AG04449 (cell line): ENCODE data around the gene EMP1.

ENCODE experiments used
- CTCF ChIA-PET: fragments of 350-600 bp; formaldehyde crosslinking; extraction: SDS; loops from one replicate; lab custom pipeline; 2021; ENCODE audit warnings: antibody characterized with exemption; lab: Yijun Ruan, JAX
- POLR2A ChIA-PET: fragments of 400-600, 350-600 bp; formaldehyde crosslinking; extraction: SDS; loops from one replicate; lab custom pipeline; 2020; ENCODE audit warnings: antibody characterized with exemption, inconsistent platforms; lab: Yijun Ruan, JAX
- DNase-seq: peaks from one replicate; pipeline ENCODE4 v3.0.0-alpha.2; 2010; ENCODE audit warnings: low read depth, low spot score
- H3K4me3 ChIP-seq: 2 replicates; pipeline ENCODE4 v1.5.1; 2011; ENCODE audit warnings: low read depth, mild to moderate bottlenecking, control low read depth, low read length
- CTCF ChIP-seq: IDR thresholded peaks from one replicate; pipeline ENCODE4 v1.5.1; 2011; ENCODE audit warnings: mild to moderate bottlenecking, moderate library complexity, low read length, control low read depth, inconsistent platforms; ENCODE audit not compliant: insufficient read depth; ENCODE audit errors: missing control alignments

EMP1 gene

DNA sequence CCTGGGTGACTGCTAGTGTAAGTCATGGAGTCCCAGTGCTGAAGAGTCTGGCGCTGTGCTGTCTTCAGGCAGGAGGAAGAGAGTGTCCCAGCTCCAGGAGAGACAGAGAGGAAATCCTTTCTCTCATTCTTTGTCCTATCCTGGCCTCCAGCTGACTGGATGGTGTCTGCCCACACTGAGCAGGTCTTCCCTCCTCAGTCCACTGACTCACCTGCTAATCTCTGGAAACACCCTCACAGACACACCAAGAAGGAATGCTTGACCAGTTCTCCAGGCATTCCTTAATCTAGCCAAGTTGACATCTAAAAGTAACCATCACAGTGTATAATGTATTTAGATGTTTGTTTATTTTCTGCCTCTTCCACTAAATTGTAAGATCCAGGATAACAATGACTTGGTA lies 53.9 kb downstream of the EMP1 start:
- no peak overlapping the region for H3K4me3 ChIP-seq
- DNase-seq = peak; percentile 19
- CTCF ChIA-PET = interaction anchor here (2.5 kb wide), 1 partner anchor 16 kb away, joined by 12 read pairs; no protein-coding TSS in a partner anchor
- POLR2A ChIA-PET = no interaction called here
- no peak for TF ChIP-seq CTCF

- no peak for DNase-seq
- CTCF ChIA-PET = no interaction called here
- no peak for TF ChIP-seq CTCF
- POLR2A ChIA-PET = no interaction called here
- H3K4me3 ChIP-seq = no peak overlapping the region
These were observed 55.0 kb downstream of the EMP1 start for GRCh38 chr12:13251521-13251920.

DNA sequence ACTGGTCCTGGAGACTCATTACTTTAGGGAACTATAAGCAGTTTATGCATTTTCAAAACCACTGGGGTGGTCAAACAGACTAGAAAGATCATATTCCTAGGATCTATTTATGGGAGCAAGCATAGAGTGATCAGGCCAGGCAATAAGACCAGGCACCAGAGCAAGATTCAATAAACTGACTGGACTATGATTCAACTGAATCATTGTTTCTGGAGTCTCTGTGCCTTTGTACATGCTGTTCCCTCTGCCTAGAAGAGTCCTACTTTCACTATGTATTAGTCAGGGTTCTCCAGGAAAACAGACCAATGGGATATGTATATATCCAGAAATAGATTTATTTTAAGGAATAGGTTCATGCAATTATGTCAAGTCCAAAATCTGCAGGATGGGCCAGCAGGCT lies 55.5 kb downstream of the EMP1 start:
- TF ChIP-seq CTCF = no peak
- H3K4me3 ChIP-seq = no peak overlapping the region
- POLR2A ChIA-PET = no interaction called here
- CTCF ChIA-PET = interaction anchor here (0.9 to 1.2 kb wide), 3 partner anchors 14 to 285 kb away, joined by 3 to 4 read pairs (median 3); no protein-coding TSS in a partner anchor
- no peak for DNase-seq

GRCh38 chr12:13252616-13253015 lies 56.1 kb downstream of the EMP1 start:
- TF ChIP-seq CTCF = no peak
- ChIA-PET POLR2A (interaction anchor here (0.8 kb wide), 1 partner anchor 410 kb away, joined by 4 read pairs; no protein-coding TSS in a partner anchor), CTCF (interaction anchor here (0.7 to 3.9 kb wide), 8 partner anchors 10 to 408 kb away, joined by 3 to 24 read pairs (median 4); no protein-coding TSS in a partner anchor)
- H3K4me3 ChIP-seq = no peak overlapping the region
- DNase-seq = no peak

GRCh38 chr12:13253966-13254760 lies 57.6 kb downstream of the EMP1 start:
- no peak for DNase-seq
- ChIA-PET CTCF (interaction anchor here (1.3 to 5.0 kb wide), 15 partner anchors 8 to 914 kb away, joined by 3 to 53 read pairs (median 14); no protein-coding TSS in a partner anchor), POLR2A (no interaction called here)
- no peak for TF ChIP-seq CTCF
- H3K4me3 ChIP-seq = no peak overlapping the region
